ENCODE measurements around the gene EFCAB8.

The EFCAB8 gene

DNA sequence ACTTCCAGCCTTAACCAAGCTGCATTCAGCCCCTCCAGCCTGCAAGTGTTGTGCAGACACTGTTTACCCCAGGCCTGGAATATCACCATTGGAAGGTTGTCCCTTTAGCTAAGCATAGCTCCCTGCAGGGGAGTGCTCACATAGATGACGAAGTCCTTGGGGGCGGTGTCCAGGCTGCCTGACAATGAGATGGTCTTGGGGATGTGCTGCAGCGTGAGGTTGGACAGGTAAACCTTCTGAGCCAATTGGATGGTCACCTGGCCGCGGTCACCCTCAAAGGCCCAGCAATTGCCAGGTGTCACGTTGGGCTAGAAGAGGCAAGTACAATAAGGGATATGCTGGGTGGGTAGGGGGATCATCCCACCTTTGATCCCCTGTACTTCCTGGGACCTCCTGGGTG lies 126.9 kb downstream of the EFCAB8 start:
- Histone ChIP-seq H3K4me3 (ENCODE audit: low read depth in 1 of 2, low read length in 2 of 2) (no peak overlapping the region), H3K9me3 (ENCODE audit: control insufficient read depth in 1 of 2, low read length in 2 of 2) (no peaks in the 10 kb centered on the region), H3K27me3 (ENCODE audit: low read depth, low read length) (no peaks in the 10 kb centered on the region), H3K27ac (ENCODE audit: low read length) (no peak overlapping the region), H3K36me3 (ENCODE audit: control insufficient read depth in 1 of 2, insufficient read depth in 2 of 2, low read length in 2 of 2) (no peaks in the 10 kb centered on the region), H3K4me1 (ENCODE audit: control insufficient read depth in 1 of 2, insufficient read depth in 2 of 2, low read length in 2 of 2) (no peaks in the 10 kb centered on the region)

DNA sequence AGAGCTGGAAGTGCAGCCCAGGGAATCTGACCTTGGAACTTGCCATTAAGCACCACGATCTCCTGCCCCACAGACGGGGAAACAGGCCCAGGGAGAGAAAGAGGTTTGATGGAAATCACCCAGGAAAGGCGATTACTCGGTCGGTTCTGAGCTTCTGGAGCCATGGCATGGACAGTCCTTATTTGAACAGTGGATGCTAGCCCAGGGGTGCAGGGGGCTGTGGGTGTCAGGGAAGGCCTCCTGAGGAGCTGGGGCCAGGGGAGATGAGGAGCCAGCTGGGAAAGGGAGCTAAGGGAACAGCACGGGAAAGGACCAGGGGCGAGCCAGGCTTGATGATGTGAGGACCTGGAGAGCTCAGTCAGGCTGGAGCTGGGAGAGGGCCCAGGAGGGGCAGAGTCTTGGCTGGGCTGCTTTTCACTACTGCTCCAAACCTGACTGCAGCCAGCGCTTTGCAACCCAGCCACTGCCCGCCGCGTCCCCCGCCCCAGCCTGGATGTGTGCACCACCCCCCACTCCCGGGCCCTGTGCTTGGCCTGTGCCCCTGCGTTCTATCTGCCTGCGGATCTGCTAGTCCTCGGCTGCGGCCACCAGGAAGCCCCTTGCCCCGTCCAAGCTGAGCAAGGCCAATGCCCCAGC lies 127.7 kb downstream of the EFCAB8 start:
- H3K9me3 ChIP-seq (ENCODE audit: control insufficient read depth in 1 of 2, low read length in 2 of 2) = no peaks in the 10 kb centered on the region
- H3K4me3 ChIP-seq (ENCODE audit: low read depth in 1 of 2, low read length in 2 of 2) = no peak overlapping the region
- no peaks in the 10 kb centered on the region for H3K36me3 ChIP-seq (ENCODE audit: control insufficient read depth in 1 of 2, insufficient read depth in 2 of 2, low read length in 2 of 2)
- H3K27me3 ChIP-seq (ENCODE audit: low read depth, low read length) = no peaks in the 10 kb centered on the region
- H3K27ac ChIP-seq (ENCODE audit: low read length) = no peak overlapping the region
- H3K4me1 ChIP-seq (ENCODE audit: control insufficient read depth in 1 of 2, insufficient read depth in 2 of 2, low read length in 2 of 2) = no peaks in the 10 kb centered on the region

DNA sequence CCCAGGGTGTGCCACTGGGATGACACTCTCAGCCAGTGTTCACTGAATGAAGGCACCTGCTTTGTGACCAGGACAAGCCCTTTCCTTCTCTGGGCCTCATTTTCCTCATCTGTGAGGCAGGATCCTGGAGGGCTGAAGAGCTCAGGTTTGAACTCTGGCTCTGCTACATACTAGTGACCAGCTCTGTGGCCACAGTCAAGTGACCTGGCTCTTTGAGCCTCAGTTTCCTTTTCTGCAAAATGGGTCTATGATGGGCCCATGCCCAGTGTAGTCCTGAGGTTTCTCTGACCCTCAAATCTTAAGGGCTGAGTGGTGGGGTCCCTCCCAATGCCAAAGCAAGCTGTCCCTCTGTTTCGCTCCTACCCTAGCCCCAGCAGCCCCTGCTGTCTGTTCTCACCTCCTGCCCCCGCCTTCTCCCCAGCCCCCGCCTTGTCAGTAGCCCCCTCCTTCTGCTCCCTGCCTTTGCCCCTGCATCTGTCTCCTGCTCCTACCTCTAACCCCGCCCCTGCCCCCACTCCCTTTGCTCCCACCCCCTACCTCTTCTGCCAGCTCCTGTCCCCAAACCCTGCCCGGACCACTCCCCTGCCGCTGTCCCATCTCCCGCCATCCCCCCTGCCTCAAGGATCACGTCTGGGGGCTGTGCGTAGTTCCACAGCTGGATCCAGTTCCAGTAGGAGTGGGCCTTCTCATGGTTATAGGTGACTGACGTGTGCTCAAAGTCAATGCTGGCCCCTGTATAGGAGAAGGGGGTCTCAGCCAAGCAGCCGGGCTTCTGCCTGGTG lies 128.5 kb downstream of the EFCAB8 start:
- Histone ChIP-seq H3K27ac (ENCODE audit: low read length) (no peak overlapping the region), H3K4me1 (ENCODE audit: control insufficient read depth in 1 of 2, insufficient read depth in 2 of 2, low read length in 2 of 2) (no peaks in the 10 kb centered on the region), H3K27me3 (ENCODE audit: low read depth, low read length) (no peaks in the 10 kb centered on the region), H3K36me3 (ENCODE audit: control insufficient read depth in 1 of 2, insufficient read depth in 2 of 2, low read length in 2 of 2) (no peaks in the 10 kb centered on the region), H3K4me3 (ENCODE audit: low read depth in 1 of 2, low read length in 2 of 2) (no peak overlapping the region), H3K9me3 (ENCODE audit: control insufficient read depth in 1 of 2, low read length in 2 of 2) (no peaks in the 10 kb centered on the region)

DNA sequence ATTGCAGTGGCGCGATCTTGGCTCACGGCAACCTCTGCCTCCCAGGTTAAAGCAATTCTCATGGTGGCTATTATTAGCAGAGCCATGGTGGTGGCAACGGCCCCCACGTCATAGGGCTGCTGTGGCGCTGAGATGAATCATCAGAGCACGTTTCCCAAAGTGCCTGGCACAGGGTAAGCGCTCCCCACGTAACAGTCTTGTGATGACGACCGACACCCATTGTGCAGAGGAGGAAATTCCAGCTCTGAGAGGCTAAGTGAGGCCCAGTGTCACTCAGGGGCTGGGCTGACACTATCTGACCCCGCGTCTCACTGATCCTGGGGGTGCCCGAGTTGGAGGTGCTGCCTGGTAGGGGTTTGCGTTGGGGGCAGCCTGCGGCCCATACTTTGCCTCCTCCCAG lies 129.3 kb downstream of the EFCAB8 start:
- Histone ChIP-seq H3K4me1 (ENCODE audit: control insufficient read depth in 1 of 2, insufficient read depth in 2 of 2, low read length in 2 of 2) (no peaks in the 10 kb centered on the region), H3K27ac (ENCODE audit: low read length) (no peak overlapping the region), H3K4me3 (ENCODE audit: low read depth in 1 of 2, low read length in 2 of 2) (no peak overlapping the region), H3K36me3 (ENCODE audit: control insufficient read depth in 1 of 2, insufficient read depth in 2 of 2, low read length in 2 of 2) (no peaks in the 10 kb centered on the region), H3K27me3 (ENCODE audit: low read depth, low read length) (no peaks in the 10 kb centered on the region), H3K9me3 (ENCODE audit: control insufficient read depth in 1 of 2, low read length in 2 of 2) (no peaks in the 10 kb centered on the region)

DNA sequence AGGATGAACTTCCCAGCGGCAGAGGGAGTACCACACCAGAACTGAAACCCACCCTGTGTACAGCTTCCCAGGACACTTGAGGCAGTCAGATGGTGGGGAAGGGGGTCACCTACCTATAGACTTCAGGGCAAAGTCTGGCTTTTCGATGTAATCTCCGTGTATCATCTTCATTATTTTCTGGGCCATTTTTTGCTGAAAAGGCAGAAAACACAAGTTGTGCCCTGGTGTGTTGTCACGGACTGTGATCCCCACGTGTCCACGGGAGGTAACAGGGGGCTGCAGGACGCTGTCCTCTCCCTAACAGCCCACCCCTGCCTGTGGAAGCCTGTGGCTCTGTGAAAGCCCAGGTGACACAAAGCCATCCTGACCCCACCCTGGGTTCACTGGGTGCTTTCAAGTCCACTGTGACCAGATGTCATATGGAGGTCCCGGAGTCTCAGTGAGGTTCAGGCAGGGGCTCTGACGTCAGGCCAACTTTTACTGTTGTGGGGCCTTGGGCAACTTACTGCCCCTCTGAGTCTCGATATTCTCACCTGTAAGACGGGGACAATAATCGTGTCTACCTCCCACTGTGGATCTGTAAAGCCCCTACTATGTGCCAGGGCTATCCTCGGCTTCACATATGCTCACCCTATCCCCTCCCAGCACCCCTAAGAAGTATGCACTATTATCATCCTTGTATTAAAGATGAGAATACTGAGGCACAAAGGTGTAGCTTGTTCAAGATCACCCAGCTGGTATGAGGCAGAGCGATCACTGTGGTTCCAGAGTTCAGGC lies 131.0 kb downstream of the EFCAB8 start:
- no peaks in the 10 kb centered on the region for H3K27me3 ChIP-seq (ENCODE audit: low read depth, low read length)
- no peak overlapping the region for H3K4me3 ChIP-seq (ENCODE audit: low read depth in 1 of 2, low read length in 2 of 2)
- no peaks in the 10 kb centered on the region for H3K9me3 ChIP-seq (ENCODE audit: control insufficient read depth in 1 of 2, low read length in 2 of 2)
- H3K27ac ChIP-seq (ENCODE audit: low read length) = no peak overlapping the region
- no peaks in the 10 kb centered on the region for H3K4me1 ChIP-seq (ENCODE audit: control insufficient read depth in 1 of 2, insufficient read depth in 2 of 2, low read length in 2 of 2)
- no peaks in the 10 kb centered on the region for H3K36me3 ChIP-seq (ENCODE audit: control insufficient read depth in 1 of 2, insufficient read depth in 2 of 2, low read length in 2 of 2)

DNA sequence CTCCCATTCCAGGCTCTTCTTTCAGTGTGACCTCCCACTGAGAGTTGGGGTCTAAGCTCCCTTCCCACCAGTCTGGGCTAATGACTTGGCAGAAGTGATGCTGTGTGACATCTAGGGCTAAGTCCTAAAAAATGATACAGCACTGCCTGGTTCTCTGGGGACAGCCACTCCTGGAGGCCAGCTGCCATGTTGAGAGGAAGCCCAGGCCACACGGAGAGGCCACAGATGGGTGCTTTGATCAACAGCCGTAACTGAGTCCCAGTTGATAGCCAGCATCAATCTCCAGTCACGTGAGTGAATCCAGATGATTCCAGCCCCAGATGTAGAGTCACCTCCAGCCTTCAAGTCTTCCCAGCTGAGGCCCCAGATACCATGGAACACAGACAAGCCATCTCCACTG lies 131.7 kb downstream of the EFCAB8 start:
- Histone ChIP-seq H3K27me3 (ENCODE audit: low read depth, low read length) (no peaks in the 10 kb centered on the region), H3K36me3 (ENCODE audit: control insufficient read depth in 1 of 2, insufficient read depth in 2 of 2, low read length in 2 of 2) (no peaks in the 10 kb centered on the region), H3K4me1 (ENCODE audit: control insufficient read depth in 1 of 2, insufficient read depth in 2 of 2, low read length in 2 of 2) (no peaks in the 10 kb centered on the region), H3K27ac (ENCODE audit: low read length) (no peak overlapping the region), H3K9me3 (ENCODE audit: control insufficient read depth in 1 of 2, low read length in 2 of 2) (peaks cover 2 to 5% of the 10 kb centered on the region in 2 donors), H3K4me3 (ENCODE audit: low read depth in 1 of 2, low read length in 2 of 2) (no peak overlapping the region)

DNA sequence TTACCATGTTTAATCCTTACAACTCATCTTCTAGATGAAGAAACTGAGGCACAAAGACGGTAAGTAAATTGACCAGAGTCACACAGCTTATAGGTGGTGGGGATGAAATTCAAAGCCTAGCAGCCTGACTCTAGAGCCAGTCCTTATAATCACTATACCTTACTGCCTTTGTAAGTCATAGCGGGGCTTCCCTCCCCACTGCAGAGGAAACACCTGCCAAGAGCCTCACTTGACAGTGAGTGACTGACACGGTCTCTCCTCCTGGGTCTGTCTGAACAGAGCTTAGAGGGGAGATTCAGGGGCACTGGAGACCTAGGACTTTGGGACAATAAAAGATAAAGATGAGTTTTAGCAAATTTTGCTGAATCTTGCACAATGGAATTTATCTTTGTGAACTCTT lies 132.7 kb downstream of the EFCAB8 start:
- H3K9me3 ChIP-seq (ENCODE audit: control insufficient read depth in 1 of 2, low read length in 2 of 2) = peaks cover 5 to 13% of the 10 kb centered on the region in 2 donors
- H3K27me3 ChIP-seq (ENCODE audit: low read depth, low read length) = no peaks in the 10 kb centered on the region
- no peak overlapping the region for H3K4me3 ChIP-seq (ENCODE audit: low read depth in 1 of 2, low read length in 2 of 2)
- H3K36me3 ChIP-seq (ENCODE audit: control insufficient read depth in 1 of 2, insufficient read depth in 2 of 2, low read length in 2 of 2) = no peaks in the 10 kb centered on the region
- no peaks in the 10 kb centered on the region for H3K4me1 ChIP-seq (ENCODE audit: control insufficient read depth in 1 of 2, insufficient read depth in 2 of 2, low read length in 2 of 2)
- no peak overlapping the region for H3K27ac ChIP-seq (ENCODE audit: low read length)

DNA sequence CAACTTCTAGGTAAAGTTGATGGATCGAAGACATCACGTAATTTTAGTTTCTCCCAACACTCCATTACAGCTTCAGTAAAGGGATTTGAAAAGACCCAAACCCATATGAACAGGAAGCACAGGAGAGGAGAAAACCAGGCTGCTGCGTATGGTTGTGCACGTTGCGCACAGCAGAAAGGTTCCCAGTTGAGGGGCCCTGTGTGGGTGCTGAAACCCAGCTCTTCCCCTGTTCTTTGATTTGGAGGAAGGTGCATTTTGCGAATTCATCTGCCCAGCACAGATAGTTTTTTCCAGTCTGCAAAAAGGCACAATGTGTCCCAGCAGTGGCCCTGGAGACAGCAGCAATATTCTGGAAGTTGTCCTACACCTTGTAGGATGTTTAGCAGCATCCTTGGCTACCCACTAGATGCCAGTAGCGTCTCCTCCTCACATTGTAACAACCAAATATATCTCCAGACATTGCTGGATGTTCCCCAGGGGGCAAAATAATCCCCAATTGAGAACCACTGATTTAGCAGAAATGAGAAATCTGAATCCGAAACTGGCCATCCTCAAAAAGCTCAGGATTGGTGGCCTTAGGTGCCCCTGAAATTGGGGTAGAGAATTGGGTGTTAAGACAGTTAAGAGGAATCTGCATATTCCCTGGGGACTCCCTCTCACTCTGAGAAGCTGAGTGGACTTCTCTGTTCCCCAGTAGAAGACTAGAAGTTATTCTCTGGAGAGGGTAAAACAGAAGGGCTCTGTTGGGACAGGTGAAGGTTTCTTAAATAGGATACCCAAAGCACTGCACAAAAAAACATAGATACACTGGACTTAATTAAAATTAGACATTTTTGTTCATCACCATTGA lies 133.3 kb downstream of the EFCAB8 start:
- Histone ChIP-seq H3K27ac (ENCODE audit: low read length) (no peak overlapping the region), H3K36me3 (ENCODE audit: control insufficient read depth in 1 of 2, insufficient read depth in 2 of 2, low read length in 2 of 2) (no peaks in the 10 kb centered on the region), H3K9me3 (ENCODE audit: control insufficient read depth in 1 of 2, low read length in 2 of 2) (peaks cover 5 to 13% of the 10 kb centered on the region in 2 donors), H3K4me3 (ENCODE audit: low read depth in 1 of 2, low read length in 2 of 2) (no peak overlapping the region), H3K4me1 (ENCODE audit: control insufficient read depth in 1 of 2, insufficient read depth in 2 of 2, low read length in 2 of 2) (no peaks in the 10 kb centered on the region), H3K27me3 (ENCODE audit: low read depth, low read length) (no peaks in the 10 kb centered on the region)

DNA sequence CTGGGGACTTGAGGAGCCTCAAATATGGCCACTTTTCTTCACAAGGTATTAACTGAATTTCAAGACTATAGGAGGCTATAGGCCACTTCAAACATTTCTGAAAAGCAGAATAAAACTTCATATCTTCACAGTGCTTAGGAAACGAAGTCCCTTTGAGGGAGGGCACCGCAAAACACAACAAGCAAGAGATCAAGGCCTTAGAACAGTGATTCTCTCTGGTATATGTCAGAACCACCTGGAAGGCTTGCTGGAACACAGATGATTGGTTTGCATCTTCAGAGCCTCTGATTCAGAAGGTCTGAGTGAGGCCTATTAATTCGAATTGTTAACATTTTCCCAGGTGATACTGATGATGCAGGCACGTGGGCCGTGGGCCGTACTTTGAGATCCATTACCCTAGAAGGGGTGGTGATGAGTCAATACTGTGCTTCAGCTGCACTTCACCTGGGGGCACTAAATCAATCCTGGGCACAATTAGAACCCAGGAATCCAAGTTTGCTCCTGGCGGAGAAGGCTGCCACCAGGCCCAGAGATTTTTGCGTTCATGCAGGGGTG lies 134.8 kb downstream of the EFCAB8 start:
- Histone ChIP-seq H3K4me3 (ENCODE audit: low read depth in 1 of 2, low read length in 2 of 2) (no peak overlapping the region), H3K4me1 (ENCODE audit: control insufficient read depth in 1 of 2, insufficient read depth in 2 of 2, low read length in 2 of 2) (no peaks in the 10 kb centered on the region), H3K9me3 (ENCODE audit: control insufficient read depth in 1 of 2, low read length in 2 of 2) (peaks cover 5 to 13% of the 10 kb centered on the region in 2 donors), H3K27me3 (ENCODE audit: low read depth, low read length) (no peaks in the 10 kb centered on the region), H3K27ac (ENCODE audit: low read length) (no peak overlapping the region), H3K36me3 (ENCODE audit: control insufficient read depth in 1 of 2, insufficient read depth in 2 of 2, low read length in 2 of 2) (no peaks in the 10 kb centered on the region)

DNA sequence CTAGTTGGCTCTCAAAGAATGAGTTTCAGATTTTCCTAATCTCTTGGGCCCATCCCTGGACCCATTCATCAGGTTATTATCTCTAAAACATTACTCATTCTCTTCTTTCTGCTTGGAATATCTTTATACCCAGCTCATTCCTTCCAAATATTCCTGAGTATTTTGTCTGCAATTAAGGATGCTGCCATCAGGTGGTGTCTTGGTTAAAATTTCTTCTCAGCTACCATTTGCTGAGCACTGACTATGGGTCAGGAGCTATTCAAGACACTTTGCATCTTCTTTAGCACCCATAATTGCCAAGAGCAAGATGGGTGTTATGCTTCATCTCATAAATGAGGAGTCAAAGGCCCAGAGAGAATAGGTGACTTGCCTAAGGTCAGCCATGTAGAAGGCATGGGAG lies 137.1 kb downstream of the EFCAB8 start:
- Histone ChIP-seq H3K4me1 (ENCODE audit: control insufficient read depth in 1 of 2, insufficient read depth in 2 of 2, low read length in 2 of 2) (no peaks in the 10 kb centered on the region), H3K27me3 (ENCODE audit: low read depth, low read length) (no peaks in the 10 kb centered on the region), H3K4me3 (ENCODE audit: low read depth in 1 of 2, low read length in 2 of 2) (no peak overlapping the region), H3K9me3 (ENCODE audit: control insufficient read depth in 1 of 2, low read length in 2 of 2) (peaks cover 5 to 13% of the 10 kb centered on the region in 2 donors), H3K36me3 (ENCODE audit: control insufficient read depth in 1 of 2, insufficient read depth in 2 of 2, low read length in 2 of 2) (no peaks in the 10 kb centered on the region), H3K27ac (ENCODE audit: low read length) (no peak overlapping the region)
